GM19099 (cell line): ENCODE data around the gene CCL22.

Experiments
- POLR2A ChIP-seq: IDR thresholded peaks from 3 replicates; pipeline ENCODE4 v1.6.1; 2011; ENCODE audit warnings: low read depth; ENCODE audit not compliant: insufficient read length; ENCODE audit errors: extremely low read depth

The CCL22 gene

GRCh38 chr16:57358527-57359095 is at the start of gene CCL22:
CCL22 (plus strand) TSS chr16:57358783; CDS start chr16:57358817, 34 bp downstream.
- TF ChIP-seq POLR2A = peak; percentile 82

GRCh38 chr16:57310801-57311200 is 47.8 kb upstream of the CCL22 start:
- TF ChIP-seq POLR2A = no peak

- TF ChIP-seq POLR2A = no peak
These were observed 45.1 kb upstream of the CCL22 start for GRCh38 chr16:57313509-57313908.

GRCh38 chr16:57314161-57314785 is 44.3 kb upstream of the CCL22 start:
- TF ChIP-seq POLR2A = no peak

GRCh38 chr16:57315416-57315815 is 43.2 kb upstream of the CCL22 start:
- no peak for TF ChIP-seq POLR2A

GRCh38 chr16:57316390-57317017 is 42.1 kb upstream of the CCL22 start:
- TF ChIP-seq POLR2A = no peak

GRCh38 chr16:57318240-57318970 is 40.2 kb upstream of the CCL22 start:
- TF ChIP-seq POLR2A = no peak

- no peak for TF ChIP-seq POLR2A
These were observed 38.9 kb upstream of the CCL22 start for GRCh38 chr16:57319646-57320045.

- no peak for TF ChIP-seq POLR2A
These were observed 33.8 kb upstream of the CCL22 start for GRCh38 chr16:57324749-57325148.

GRCh38 chr16:57325458-57325857 is 33.1 kb upstream of the CCL22 start:
- no peak for TF ChIP-seq POLR2A

- TF ChIP-seq POLR2A = no peak
These were observed 28.8 kb upstream of the CCL22 start for GRCh38 chr16:57329718-57330327.

- TF ChIP-seq POLR2A = no peak
These were observed 27.2 kb upstream of the CCL22 start for GRCh38 chr16:57331355-57331754.

GRCh38 chr16:57333402-57333801 is 25.2 kb upstream of the CCL22 start:
- no peak for TF ChIP-seq POLR2A

- TF ChIP-seq POLR2A = no peak
These were observed 23.2 kb upstream of the CCL22 start for GRCh38 chr16:57335366-57335765.

GRCh38 chr16:57341062-57341440 is 17.5 kb upstream of the CCL22 start:
- TF ChIP-seq POLR2A = no peak
